H9 (cell line): ENCODE data around the gene SLK. TPM values are rescaled to one million over a fixed set of nuclear protein-coding genes. Genes with fewer than 3 reads are reported as not detected.

ENCODE experiments used
- DNase-seq: peaks from one replicate; pipeline ENCODE4 v3.0.0-alpha.2; 2017
- H2AFZ ChIP-seq: one replicate; pipeline ENCODE4 v1.6.1; 2013; ENCODE audit warnings: mild to moderate bottlenecking, low read length, control low read depth, moderate library complexity
- H2AK5ac ChIP-seq: 2 replicates; pipeline ENCODE4 v1.6.1; 2013; ENCODE audit warnings: low read length, control low read depth, mixed read lengths; ENCODE audit not compliant: insufficient read length
- H2BK120ac ChIP-seq: one replicate; pipeline ENCODE4 v1.6.1; 2013; ENCODE audit warnings: low read depth, mild to moderate bottlenecking, low read length, control low read depth, inconsistent platforms; ENCODE audit not compliant: poor library complexity, severe bottlenecking
- H2BK12ac ChIP-seq: 2 replicates; pipeline ENCODE4 v1.6.1; 2013; ENCODE audit warnings: low read length, control low read depth, mixed read lengths, low read depth; ENCODE audit not compliant: insufficient read length
- H2BK15ac ChIP-seq: 2 replicates; pipeline ENCODE4 v1.6.1; 2013; ENCODE audit warnings: low read depth, low read length, control low read depth
- H2BK20ac ChIP-seq: one replicate; pipeline ENCODE4 v1.6.1; 2013; ENCODE audit warnings: low read depth, mild to moderate bottlenecking, low read length, control low read depth, inconsistent platforms; ENCODE audit not compliant: poor library complexity, severe bottlenecking
- H2BK5ac ChIP-seq: 2 replicates; pipeline ENCODE4 v1.6.1; 2013; ENCODE audit warnings: low read length, control low read depth, mixed read lengths; ENCODE audit not compliant: insufficient read length
- H3K14ac ChIP-seq: 2 replicates; pipeline ENCODE4 v1.6.1; 2013; ENCODE audit warnings: low read length, control low read depth; ENCODE audit not compliant: insufficient read depth
- H3K18ac ChIP-seq: 2 replicates; pipeline ENCODE4 v1.6.1; 2013; ENCODE audit warnings: low read depth, mild to moderate bottlenecking, mixed read lengths, low read length, control low read depth; ENCODE audit not compliant: insufficient read length
- H3K23ac ChIP-seq: 2 replicates; pipeline ENCODE4 v1.6.1; 2013; ENCODE audit warnings: low read length, control low read depth, mixed read lengths, low read depth; ENCODE audit not compliant: insufficient read length
- H3K23me2 ChIP-seq: 2 replicates; pipeline ENCODE4 v1.6.1; 2013; ENCODE audit warnings: low read depth, mild to moderate bottlenecking, mixed read lengths, low read length, control low read depth; ENCODE audit not compliant: insufficient read length, poor library complexity, severe bottlenecking
- H3K27ac ChIP-seq: 2 replicates; pipeline ENCODE4 v1.5.1; 2013; ENCODE audit warnings: low read length, control low read depth, mixed read lengths, low read depth; ENCODE audit not compliant: insufficient read length
- H3K27me3 ChIP-seq: 2 replicates; pipeline ENCODE4 v1.6.1; 2013; ENCODE audit warnings: low read length, control low read depth, inconsistent platforms; ENCODE audit not compliant: insufficient read depth
- H3K4ac ChIP-seq: 2 replicates; pipeline ENCODE4 v1.6.1; 2013; ENCODE audit warnings: low read depth, mild to moderate bottlenecking, control low read depth, inconsistent platforms, low read length, moderate library complexity
- H3K4me1 ChIP-seq: 2 replicates; pipeline ENCODE4 v1.6.1; 2013; ENCODE audit warnings: low read length, control low read depth, inconsistent platforms; ENCODE audit not compliant: insufficient read depth
- H3K4me2 ChIP-seq: 2 replicates; pipeline ENCODE4 v1.6.1; 2013; ENCODE audit warnings: low read length, control low read depth, mixed read lengths; ENCODE audit not compliant: insufficient read length, insufficient read depth
- H3K56ac ChIP-seq: 2 replicates; pipeline ENCODE4 v1.6.1; 2013; ENCODE audit warnings: low read depth, mild to moderate bottlenecking, mixed read lengths, low read length, control low read depth; ENCODE audit not compliant: insufficient read length
- H3K79me1 ChIP-seq: 2 replicates; pipeline ENCODE4 v1.6.1; 2013; ENCODE audit warnings: low read depth, mild to moderate bottlenecking, moderate library complexity, low read length, control low read depth, inconsistent platforms; ENCODE audit not compliant: insufficient read depth, poor library complexity, severe bottlenecking
- H3K79me2 ChIP-seq: 2 replicates; pipeline ENCODE4 v1.6.1; 2013; ENCODE audit warnings: low read length, control low read depth, inconsistent platforms; ENCODE audit not compliant: insufficient read depth
- H3K9ac ChIP-seq: 2 replicates; pipeline ENCODE4 v1.6.1; 2013; ENCODE audit warnings: low read length, control low read depth, mixed read lengths; ENCODE audit not compliant: insufficient read length; ENCODE audit errors: extremely low read depth
- H3K9me3 ChIP-seq: one replicate; pipeline ENCODE4 v1.6.1; 2013; ENCODE audit warnings: low read depth, low read length, inconsistent platforms; ENCODE audit not compliant: control insufficient read depth
- H3T11ph ChIP-seq: one replicate; pipeline ENCODE4 v1.6.1; 2013; ENCODE audit warnings: mild to moderate bottlenecking, low read length, control low read depth, inconsistent platforms
- H4K20me1 ChIP-seq: one replicate; pipeline ENCODE4 v1.6.1; 2013; ENCODE audit not compliant: control insufficient read depth, insufficient read length, insufficient read depth
- H4K5ac ChIP-seq: 2 replicates; pipeline ENCODE4 v1.6.1; 2013; ENCODE audit warnings: low read depth, mild to moderate bottlenecking, mixed read lengths, low read length, control low read depth; ENCODE audit not compliant: insufficient read length
- H4K8ac ChIP-seq: replicated peaks from 2 replicates; pipeline ENCODE4 v1.6.1; 2013; ENCODE audit warnings: low read length, control low read depth, mixed read lengths, low read depth; ENCODE audit not compliant: insufficient read length
- H4K91ac ChIP-seq: 2 replicates; pipeline ENCODE4 v1.6.1; 2013; ENCODE audit warnings: low read depth, mild to moderate bottlenecking, moderate library complexity, mixed read lengths, low read length, control low read depth; ENCODE audit not compliant: insufficient read length
- H3K27ac Mint-ChIP-seq, 3 experiments: 2 replicates in 2 of 3; 3 replicates in 1 of 3; pipeline ENCODE4 v1.8.0; 2020 to 2021; ENCODE audit warnings: mixed read lengths in 3 of 3, mild to moderate bottlenecking in 1 of 3, moderate library complexity in 1 of 3
- H3K27me3 Mint-ChIP-seq: 2 replicates; pipeline ENCODE4 v1.8.0; 2021; ENCODE audit warnings: low read depth, mild to moderate bottlenecking, moderate library complexity, mixed read lengths
- H3K36me3 Mint-ChIP-seq, 3 experiments: 2 replicates in 2 of 3; 3 replicates in 1 of 3; pipeline ENCODE4 v1.8.0; 2020 to 2021; ENCODE audit warnings: low read depth in 3 of 3, mixed read lengths in 3 of 3; ENCODE audit not compliant: insufficient read depth in 1 of 3
- H3K4me1 Mint-ChIP-seq, 2 experiments: 2 replicates each; pipeline ENCODE4 v1.8.0; 2020; ENCODE audit warnings: mixed read lengths in 2 of 2
- H3K4me3 Mint-ChIP-seq, 2 experiments: 2 replicates in 1 of 2; 3 replicates in 1 of 2; pipeline ENCODE4 v1.8.0; 2020 to 2021; ENCODE audit warnings: mild to moderate bottlenecking in 2 of 2, mixed read lengths in 2 of 2, moderate library complexity in 1 of 2
- H3K9me3 Mint-ChIP-seq, 2 experiments: 2 replicates in 1 of 2; 3 replicates in 1 of 2; pipeline ENCODE4 v1.8.0; 2020; ENCODE audit warnings: mild to moderate bottlenecking in 2 of 2, mixed read lengths in 2 of 2, moderate library complexity in 1 of 2
- CTCF ChIP-seq: fragments of 200-600 bp; sonication (generic); conservative IDR thresholded peaks from 3 replicates; pipeline ENCODE4 v1.8.0; 2021; ENCODE audit warnings: antibody characterized with exemption, mild to moderate bottlenecking
- WGBS: extraction: QIAGEN DNeasy Blood & Tissue Kit; methylation state at CpG from one replicate; pipeline ENCODE4 v1.1.7; 2013; ENCODE audit warnings: missing lambda C conversion rate, low lambda C conversion rate, mixed read lengths; ENCODE audit not compliant: insufficient read length; ENCODE audit errors: extremely low coverage; 5-methylcytosine and 5-hydroxymethylcytosine counted together
- total RNA-seq: library from RNA; stranded (reverse); gene quantifications from 2 replicates; pipeline ENCODE4 v1.2.1, GENCODE V29; 2021

SLK gene
- total RNA-seq, 1 experiment from 2014 or later = 21.0 TPM

GRCh38 chr10:103921248-103921647 lies 45.7 kb upstream of the SLK start:
- H4K8ac ChIP-seq = no peak overlapping the region
- H4K5ac ChIP-seq = no peak overlapping the region
- no peak overlapping the region for H2BK5ac ChIP-seq
- H3T11ph ChIP-seq = no peak overlapping the region
- H3K36me3 Mint-ChIP-seq = peaks cover under 1 to 3% (median 2%) of the 10 kb centered on the region in 3 experiments; a peak in 5 of 7 replicates
- no peaks in the 10 kb centered on the region for H3K27me3 Mint-ChIP-seq
- H3K79me1 ChIP-seq = no peaks in the 10 kb centered on the region
- H2BK15ac ChIP-seq = no peak overlapping the region
- H2BK120ac ChIP-seq = no peak overlapping the region
- H3K27me3 ChIP-seq = no peaks in the 10 kb centered on the region
- H3K18ac ChIP-seq = no peak overlapping the region
- H3K9ac ChIP-seq = no peak overlapping the region
- no peak overlapping the region for H3K27ac ChIP-seq
- no peak overlapping the region for H3K4me3 Mint-ChIP-seq
- no peaks in the 10 kb centered on the region for H4K20me1 ChIP-seq
- H2BK20ac ChIP-seq = no peak overlapping the region
- no peak overlapping the region for H3K27ac Mint-ChIP-seq
- peaks cover 18 to 23% of the 10 kb centered on the region in 2 experiments for H3K4me1 Mint-ChIP-seq
- no peaks in the 10 kb centered on the region for H3K9me3 ChIP-seq
- no peak overlapping the region for H2AFZ ChIP-seq
- H3K14ac ChIP-seq = no peak overlapping the region
- TF ChIP-seq CTCF = no peak
- no peaks in the 10 kb centered on the region for H3K79me2 ChIP-seq
- peaks cover 10% of the 10 kb centered on the region for H3K23me2 ChIP-seq
- no peaks in the 10 kb centered on the region for H3K9me3 Mint-ChIP-seq
- no peak overlapping the region for H4K91ac ChIP-seq
- H2BK12ac ChIP-seq = no peak overlapping the region
- no peak overlapping the region for H3K4ac ChIP-seq
- H3K56ac ChIP-seq = no peak overlapping the region
- no peak overlapping the region for H2AK5ac ChIP-seq
- no peak overlapping the region for H3K23ac ChIP-seq
- peaks cover 3% of the 10 kb centered on the region; the same call in 1 of the 2 replicates for H3K4me1 ChIP-seq
- no peak for DNase-seq
- no CpG with 5 or more reads among the region's 1 CpG for WGBS
- H3K4me2 ChIP-seq = no peak overlapping the region
